PFSK-1 (cell line): ENCODE results near the gene TNRC6B.

Experiments used
- FOXP2 ChIP-seq: optimal IDR thresholded peaks from 2 replicates; pipeline ENCODE3; 2011; ENCODE audit warnings: borderline replicate concordance, control low read depth, inconsistent platforms; ENCODE audit not compliant: insufficient read depth; ENCODE audit errors: extremely low read length, extremely low read depth
- POLR2AphosphoS5 ChIP-seq: IDR thresholded peaks from 2 replicates; pipeline ENCODE4 v1.6.1; 2012; ENCODE audit warnings: low read depth, mild to moderate bottlenecking, control low read depth, low read length, moderate library complexity
- REST ChIP-seq, 2 experiments: IDR thresholded peaks; 2 replicates each; pipeline versions ENCODE4 v1.6.1 to v1.8.0; 2011 to 2012; ENCODE audit warnings: low read depth in 2 of 2, low read length in 2 of 2, control low read depth in 1 of 2, inconsistent platforms in 1 of 2, mild to moderate bottlenecking in 1 of 2, moderate library complexity in 1 of 2; ENCODE audit not compliant: insufficient read depth in 1 of 2
- SIN3A ChIP-seq: IDR thresholded peaks from 2 replicates; pipeline ENCODE4 v1.6.1; 2012; ENCODE audit warnings: mild to moderate bottlenecking, low read length, moderate library complexity, borderline replicate concordance; ENCODE audit not compliant: insufficient read depth
- TAF1 ChIP-seq: IDR thresholded peaks from 2 replicates; pipeline ENCODE4 v1.6.1; 2012; ENCODE audit warnings: low read length, control low read depth, borderline replicate concordance; ENCODE audit not compliant: insufficient read depth

TNRC6B gene

GRCh38 chr22:40236131-40236665 is 58.5 kb downstream of the TNRC6B start:
- TF ChIP-seq REST (IDR thresholded peaks at IDR 0.05; ENCODE audit: insufficient read depth in 1 of 2, low read depth in 2 of 2, low read length in 2 of 2) (no peak), POLR2AphosphoS5 (no peak), SIN3A (no peak), FOXP2 (no peak), TAF1 (no peak)

- no peak for TF ChIP-seq POLR2AphosphoS5
- TF ChIP-seq REST (IDR thresholded peaks at IDR 0.05; ENCODE audit: insufficient read depth in 1 of 2, low read depth in 2 of 2, low read length in 2 of 2) = no peak
- TF ChIP-seq TAF1 = no peak
- TF ChIP-seq SIN3A = no peak
- TF ChIP-seq FOXP2 = no peak
Observed at GRCh38 chr22:40237241-40237640, 59.5 kb downstream of the TNRC6B start.

GRCh38 chr22:40237788-40238424 is 60.2 kb downstream of the TNRC6B start:
- TF ChIP-seq SIN3A = no peak
- no peak for TF ChIP-seq REST (IDR thresholded peaks at IDR 0.05; ENCODE audit: insufficient read depth in 1 of 2, low read depth in 2 of 2, low read length in 2 of 2)
- TF ChIP-seq POLR2AphosphoS5 = no peak
- no peak for TF ChIP-seq FOXP2
- no peak for TF ChIP-seq TAF1

GRCh38 chr22:40238425-40239344 is 61.0 kb downstream of the TNRC6B start:
- TF ChIP-seq FOXP2 (no peak), TAF1 (no peak), SIN3A (no peak), POLR2AphosphoS5 (no peak), REST (IDR thresholded peaks at IDR 0.05; ENCODE audit: insufficient read depth in 1 of 2, low read depth in 2 of 2, low read length in 2 of 2) (no peak)
